D341Med (cell line): ENCODE data around the gene C6.
"Not testable (repeated sequence)": the region's sequence is repeated elsewhere in the genome, so short reads cannot be mapped to it uniquely, and the experiment has no call there.

ENCODE experiments used
- DNase-seq: peaks from one replicate; pipeline ENCODE4 v3.0.0; 2012; ENCODE audit warnings: low spot score

The C6 gene

DNA sequence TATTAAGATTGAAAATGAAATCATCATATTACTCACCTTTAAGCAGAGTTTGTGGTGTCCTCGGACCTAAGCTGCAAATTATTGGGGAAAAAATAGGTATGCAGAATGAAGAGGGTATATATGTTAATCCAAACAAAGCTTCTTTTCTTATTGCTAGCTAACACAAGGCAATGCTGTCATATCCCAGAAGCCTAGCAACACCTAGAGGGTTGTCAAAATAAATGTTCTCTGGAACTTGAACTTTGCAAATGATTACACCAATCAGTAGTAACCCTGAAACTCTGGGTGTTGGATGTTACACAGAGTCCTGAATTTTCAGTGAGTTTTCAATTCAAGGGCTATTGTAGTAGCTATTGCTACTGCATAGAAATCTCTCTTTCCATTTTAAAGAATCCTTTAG, at the start of gene C6:
Gene C6, minus strand, starts transcription at position 193 of the 400 bp plus-strand sequence. CDS start 10,302 bp downstream, outside the sequence.
- no peak for DNase-seq

DNA sequence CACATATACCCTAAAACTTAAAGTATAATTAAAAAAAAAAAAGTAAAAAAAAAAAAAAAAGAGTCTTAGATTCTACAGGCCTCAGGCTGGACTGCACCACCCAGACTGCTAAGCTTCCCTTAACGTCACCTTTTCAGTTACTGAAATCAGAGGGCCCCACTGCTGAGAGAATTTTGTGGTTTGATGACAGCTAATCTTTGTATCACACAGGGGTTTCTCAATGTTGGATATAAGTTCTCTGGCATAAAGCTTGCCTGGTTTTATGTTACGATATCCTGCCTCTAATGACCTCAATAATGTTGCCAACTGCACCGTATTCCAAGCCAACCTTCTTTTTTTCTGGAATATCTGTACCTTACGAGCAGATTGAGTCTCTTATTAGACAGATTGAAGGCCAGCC, 43.1 kb upstream of the C6 start:
- DNase-seq, result no peak

DNA sequence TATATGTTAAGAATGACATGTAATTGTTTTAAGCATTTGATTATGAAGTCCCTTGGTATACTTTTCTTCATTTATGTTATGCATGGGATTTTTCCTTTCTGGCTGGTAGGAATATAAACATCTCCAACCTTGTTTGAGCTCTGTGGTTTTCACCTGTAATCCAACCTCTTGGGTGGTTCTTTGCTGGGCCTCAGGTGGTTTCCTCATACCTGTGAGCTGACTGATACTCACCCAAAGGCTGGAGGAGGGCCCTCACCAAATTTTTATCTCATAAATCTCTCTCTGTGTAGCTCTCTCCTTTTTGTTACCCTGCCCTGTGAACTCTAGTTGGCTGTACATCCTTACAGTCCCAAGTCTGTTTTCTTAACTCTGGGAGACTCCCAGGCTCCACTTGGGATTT, 39.8 kb upstream of the C6 start:
- DNase-seq, result no peak

DNA sequence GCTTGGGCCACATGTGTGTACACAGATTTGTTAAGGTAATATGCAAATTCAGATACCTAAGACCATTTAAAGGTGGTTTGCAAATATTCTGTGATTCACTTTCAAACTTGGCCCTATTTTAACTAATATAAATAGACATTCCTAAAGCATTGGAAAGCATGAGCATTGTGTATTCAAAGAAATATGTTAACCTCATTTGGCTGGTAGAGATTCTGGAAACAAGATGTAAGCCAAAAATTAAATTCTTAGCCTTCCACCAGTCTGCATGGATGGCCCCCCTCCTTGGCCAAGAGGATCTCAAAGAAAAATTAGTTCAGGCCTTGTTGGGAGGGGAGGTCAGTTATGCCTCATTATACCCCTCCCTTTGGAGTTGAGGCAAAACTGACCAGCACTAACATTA, 38.7 kb upstream of the C6 start:
- DNase-seq, result no peak

DNA sequence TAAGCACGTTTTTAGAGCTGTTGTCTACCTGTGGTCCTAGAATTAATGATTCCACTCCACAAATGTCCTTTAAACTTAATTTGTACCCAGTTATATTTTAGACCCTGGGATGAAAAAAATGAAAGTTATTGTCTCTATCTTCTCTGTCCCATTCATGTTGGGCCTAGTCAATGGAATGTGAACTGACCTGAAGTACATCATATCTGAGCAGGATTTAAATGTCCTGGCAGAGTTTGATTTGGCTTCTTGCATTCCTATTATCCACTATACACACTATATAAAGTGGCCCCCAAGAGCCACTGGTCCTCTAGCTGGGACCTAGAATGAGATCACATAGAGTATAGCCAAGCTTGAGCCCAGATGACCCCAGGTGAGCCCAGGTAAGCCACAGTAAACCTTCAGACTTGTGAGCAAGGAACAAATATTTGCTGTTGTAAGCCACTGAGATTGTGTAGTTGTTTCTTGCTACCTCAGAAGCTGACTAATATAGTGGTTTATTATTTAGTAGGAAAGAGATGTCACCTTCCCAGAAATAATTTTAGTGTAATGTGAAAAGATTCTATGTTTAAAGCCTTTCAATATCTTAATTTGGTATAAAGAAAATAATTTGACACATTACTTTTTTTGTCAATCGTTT, 37.1 kb upstream of the C6 start:
- no peak for DNase-seq

DNA sequence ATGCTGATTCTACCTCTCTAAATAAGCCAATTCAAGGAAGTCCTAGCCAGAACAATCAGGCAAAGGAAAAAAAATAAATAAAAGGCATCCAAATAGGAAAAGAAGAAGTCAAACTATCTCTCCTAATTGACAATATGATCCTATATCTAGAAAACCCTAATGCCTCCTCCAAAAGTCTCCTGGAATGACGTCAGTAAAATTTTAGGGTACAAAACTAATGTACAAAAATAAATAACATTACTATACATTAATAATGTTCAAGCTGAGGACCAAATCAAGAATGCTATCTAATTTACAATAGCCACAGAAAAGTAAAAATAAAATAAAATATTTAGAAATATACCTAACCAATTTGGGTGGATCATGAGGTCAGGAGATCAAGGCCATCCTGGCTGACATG, 33.8 kb upstream of the C6 start:
- no peak for DNase-seq

DNA sequence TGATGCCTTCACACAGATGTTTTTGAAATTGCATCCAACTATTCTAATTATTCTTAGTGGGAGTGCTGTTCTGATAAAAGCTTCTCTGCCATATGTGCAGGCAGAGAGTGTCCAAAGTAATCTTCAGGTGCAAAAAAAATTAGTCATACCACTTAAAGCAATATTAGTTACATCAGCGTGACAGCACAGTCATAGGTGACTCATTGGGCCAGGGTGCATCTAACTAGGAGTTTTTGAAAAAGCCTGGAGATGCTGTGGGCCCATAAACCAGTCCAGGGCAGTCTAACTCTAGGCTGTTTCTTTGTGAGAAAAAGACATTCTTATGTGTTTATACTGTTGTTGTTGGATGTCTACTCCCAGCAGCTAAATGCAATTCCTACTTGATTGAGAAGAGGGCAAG, 33.0 kb upstream of the C6 start:
- no peak for DNase-seq

DNA sequence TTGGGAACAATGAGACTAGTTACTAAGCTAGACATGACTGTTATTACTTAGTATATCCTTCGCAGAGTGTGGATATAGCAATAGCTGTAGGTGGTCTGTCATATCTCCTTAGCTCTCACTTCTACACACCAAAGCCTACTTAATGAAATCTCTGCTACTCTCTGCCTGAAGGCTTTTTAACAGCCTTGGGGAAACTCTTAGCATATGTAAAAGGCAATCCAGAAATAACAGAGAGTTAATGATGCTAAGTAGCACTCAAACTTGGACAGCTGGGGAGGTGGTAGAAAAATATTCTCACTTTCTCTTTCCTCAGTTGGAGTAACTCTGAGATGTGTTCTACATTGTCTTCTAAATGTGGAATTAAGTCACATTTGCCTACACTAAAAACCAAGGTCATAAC, 30.2 kb upstream of the C6 start:
- DNase-seq, result no peak

DNA sequence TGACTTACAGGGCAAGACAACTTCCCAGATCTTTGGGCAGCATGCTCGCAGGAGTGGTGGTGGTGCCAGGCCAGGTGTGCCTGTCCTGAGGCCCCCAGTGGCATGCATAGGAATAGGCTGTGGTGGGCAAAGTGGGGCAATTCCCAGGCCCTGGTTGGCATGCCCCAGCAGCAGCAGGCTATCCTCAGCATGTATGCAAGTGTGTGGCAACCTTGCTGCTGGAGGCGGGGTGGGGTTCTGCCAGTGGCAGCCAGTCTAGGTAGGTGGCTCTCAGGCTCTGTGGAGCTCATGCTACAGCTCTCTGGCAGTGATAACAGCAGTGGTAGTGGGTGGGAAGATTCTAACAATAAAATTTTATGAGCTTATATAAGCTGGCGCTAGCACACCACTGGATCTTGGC, 27.7 kb upstream of the C6 start:
- no peak for DNase-seq

DNA sequence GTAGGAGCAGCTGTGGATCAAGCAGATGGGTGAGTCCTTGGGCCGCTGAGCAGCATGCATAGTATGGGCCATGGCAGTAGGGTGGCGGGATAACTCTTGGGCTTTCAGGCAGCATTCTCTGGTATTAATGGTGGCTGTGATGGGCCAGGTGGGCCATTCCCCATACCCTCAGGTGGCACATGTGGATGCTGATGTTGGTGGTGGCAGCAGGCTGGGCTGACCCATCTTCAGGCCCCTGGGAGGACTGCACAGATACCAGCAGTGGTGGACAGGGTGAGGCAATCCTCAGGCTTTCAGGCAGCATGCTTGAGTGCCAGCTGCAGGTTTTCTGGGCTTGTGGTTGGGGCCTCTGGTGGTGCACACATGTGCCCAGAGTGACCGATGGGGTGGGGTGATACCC, 27.1 kb upstream of the C6 start:
- no peak for DNase-seq

DNA sequence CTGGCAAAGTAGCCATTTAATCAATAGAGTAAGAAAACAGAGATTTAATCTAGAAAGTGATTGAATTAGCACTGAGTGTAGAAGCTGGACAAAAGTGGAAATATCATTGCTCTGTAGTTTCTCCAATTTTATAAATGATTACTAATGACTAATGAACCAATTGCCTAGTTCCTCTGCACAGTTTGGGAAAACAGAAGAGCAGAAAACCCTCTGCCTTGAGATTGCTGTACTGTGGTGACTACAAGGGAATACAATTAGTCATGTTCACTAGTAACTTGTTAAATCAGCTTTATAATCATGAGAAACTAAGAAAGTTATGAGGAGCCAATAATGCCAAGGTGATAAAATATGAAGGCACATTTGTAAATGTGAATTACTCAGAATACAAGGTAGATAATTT, 21.1 kb upstream of the C6 start:
- no peak for DNase-seq

DNA sequence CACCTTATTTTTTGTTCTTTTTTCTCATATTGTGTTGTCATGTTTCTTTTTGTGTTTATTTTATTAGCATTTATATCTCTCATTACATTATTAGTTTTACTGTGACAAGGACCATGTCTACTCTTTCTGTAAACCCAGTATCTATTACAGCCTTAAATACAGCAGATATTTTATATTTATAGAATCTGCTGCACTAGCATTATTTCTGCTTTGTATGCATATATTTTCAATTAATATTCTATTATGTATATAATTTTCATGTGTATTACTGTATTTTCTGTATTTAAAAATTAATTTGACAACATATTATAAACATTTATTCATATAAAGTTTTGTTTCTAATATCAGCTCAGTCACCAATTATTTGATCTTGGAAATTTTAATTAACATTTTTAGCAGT, 19.5 kb upstream of the C6 start:
- DNase-seq, result no peak

DNA sequence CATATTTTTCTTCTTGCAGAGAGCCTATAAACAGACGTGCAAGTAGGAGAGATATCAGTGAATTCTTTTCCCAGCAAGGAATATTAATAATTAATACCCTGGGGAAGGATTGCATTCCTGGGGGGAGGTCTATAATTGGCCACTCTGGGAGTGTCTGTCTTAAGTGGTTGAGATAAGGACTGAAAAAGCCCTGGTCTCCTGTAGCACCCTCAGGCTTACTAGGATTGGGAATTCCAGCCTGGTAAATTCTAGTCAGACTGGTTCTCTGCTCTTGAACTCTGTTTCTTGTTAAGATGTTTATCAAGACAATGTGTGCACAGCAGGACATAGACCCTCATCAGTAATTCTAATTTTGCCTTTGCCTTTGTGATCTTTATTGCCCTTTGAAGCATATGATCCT, 16.9 kb upstream of the C6 start:
- not testable (repeated sequence) for DNase-seq

DNA sequence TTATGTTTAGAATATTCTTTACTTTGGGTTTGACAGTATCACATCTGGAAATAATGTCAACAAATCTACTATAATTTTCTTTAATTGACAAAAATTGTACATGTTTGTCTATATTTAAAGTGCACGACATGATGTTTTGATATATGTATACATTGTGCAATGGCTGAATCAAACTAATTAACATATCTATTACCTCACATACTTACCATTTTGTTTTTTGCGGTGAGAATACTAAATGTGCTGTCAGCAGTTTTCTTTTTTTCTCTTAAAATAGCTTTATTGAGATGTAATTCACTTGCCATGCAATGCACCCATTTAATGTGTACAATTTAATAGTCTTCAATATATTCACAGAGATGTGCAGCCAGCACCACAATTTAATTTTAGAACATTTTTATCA, 10.6 kb upstream of the C6 start:
- DNase-seq, result no peak

DNA sequence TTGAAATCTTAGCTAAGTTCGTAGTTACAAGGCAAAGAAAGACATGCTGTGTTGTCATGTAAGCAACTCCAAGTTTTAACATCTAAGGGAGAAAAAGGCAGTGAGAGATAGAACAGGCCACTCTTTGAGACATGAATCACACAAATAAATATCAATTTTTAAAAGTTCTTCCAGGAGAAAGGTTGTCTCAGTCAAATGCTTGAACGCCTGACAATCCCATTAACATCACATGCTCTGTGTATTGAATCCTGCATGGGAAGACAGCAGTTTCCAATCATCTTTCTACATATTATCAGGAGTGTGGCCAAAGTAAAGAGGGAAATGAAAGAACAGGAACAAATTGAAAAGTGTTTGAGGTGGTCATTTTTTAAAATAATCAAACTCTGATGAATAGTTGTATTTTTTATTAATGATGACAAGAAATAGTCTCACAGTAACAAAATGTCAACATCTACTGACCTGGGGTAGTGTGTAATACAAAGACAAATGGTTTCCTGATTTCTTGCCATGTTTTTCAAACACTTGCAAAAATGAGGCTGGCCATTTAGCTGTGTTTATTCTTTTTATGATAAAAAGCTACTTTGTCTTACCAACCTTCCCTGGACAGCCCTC, 6.4 kb upstream of the C6 start:
- DNase-seq, result no peak

DNA sequence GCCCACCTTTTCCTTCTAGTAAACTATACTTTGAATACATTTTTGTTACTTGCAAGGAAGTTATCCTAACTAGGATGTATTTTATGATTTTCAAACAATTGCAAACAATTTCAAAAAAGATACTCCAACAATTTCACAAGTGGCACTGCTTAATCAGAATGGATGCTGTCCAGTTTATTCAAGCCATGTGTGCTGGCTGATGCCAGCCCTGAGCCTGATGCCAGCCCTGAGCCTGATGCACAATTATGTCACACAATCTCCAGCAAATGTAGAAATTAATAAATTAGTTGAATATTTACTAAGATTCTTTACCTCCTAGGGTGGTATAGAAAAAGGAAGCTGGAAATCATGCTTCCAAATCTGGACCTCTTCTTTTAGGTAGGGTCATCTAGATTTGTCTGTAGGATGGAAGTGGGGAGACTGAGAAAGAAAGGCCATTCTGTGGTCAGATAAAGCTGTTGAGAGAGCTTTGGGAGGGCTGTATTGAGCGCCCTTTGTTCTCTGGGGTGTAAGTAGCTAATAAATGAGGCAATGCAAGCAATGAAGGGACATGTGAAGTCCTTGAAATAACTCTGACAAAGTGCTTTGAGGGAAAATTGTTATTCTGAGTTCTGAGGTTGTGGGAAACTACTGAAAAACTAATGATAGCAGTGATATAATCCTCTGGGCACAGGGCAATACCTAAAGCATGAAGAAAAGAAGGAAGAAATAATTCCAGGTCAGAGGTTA, 5.8 kb upstream of the C6 start:
- DNase-seq, result no peak

DNA sequence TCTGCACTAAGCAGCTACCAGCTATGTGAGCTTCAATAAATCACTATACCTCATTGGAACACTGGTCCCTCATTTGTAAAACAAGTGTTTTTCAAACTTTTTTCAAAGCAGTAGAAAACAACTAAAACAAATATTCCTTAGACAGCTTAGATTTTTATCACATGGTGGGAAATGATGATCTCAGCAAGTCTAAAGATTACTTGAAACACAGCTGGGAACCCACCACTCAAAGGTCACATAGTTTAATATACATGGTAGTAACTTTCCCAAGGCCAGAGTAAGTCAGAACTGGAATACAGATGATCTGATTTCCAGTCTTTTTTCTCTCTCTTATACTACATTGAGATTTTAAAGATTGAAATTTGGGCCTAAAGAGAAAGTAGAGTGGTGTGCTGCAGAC, 850 bp upstream of the C6 start:
- no peak for DNase-seq

DNA sequence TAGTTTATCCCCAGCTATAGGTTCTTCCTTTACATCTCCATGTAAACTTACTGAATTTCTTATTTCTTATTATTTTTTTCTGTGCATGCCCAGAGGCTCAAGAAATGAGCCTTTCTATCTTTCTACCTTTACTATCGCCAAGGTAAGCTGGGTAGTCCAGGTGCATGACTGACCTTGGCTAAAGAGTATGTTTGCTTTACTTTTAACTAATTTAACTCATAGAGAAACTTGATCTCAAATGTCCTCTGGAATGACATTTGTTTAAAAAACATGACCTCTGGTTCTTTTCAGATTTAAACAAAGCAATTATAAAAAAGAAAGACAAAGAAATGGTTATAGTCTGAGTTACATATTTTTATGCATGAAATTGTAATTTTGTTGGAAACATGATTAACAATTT, 397 bp downstream of the C6 start:
- DNase-seq, result no peak

DNA sequence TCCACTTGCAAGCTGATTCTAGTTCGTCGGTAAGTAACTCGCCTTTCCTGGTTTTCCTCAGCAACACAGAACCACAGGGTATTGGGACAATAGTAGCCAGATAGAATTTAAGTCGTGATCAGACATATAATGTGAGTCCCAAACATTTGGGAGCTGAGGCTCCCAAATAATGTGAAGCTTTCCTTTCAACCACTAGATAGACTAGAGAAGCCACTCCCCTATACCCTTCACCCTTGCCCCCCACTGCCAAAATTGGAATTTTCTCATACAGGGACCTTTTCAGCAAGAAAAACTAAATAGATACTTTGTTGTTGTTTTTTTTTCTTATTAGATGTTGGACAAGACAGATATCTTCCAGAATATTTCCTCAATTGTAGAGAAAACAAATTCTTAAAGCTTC, 1.9 kb downstream of the C6 start:
- no peak for DNase-seq

DNA sequence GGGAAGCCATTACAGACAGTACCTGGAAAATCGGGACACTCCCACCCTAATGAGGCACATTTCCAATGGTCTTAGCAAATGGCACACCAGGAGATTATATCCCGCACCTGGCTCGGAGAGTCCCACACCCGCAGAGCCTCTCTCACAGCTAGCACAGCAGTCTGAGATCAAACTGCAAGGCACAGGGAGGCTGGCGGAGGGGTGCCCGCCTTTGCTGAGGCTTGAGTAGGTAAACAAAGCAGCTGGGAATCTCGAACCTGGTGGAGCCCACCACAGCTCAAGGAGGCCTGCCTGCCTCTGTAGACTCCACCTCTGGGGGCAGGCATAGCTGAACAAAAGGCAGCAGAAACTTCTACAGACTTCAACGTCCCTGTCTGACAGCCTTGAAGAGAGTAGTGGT, 7.9 kb downstream of the C6 start:
- not testable (repeated sequence) for DNase-seq

DNA sequence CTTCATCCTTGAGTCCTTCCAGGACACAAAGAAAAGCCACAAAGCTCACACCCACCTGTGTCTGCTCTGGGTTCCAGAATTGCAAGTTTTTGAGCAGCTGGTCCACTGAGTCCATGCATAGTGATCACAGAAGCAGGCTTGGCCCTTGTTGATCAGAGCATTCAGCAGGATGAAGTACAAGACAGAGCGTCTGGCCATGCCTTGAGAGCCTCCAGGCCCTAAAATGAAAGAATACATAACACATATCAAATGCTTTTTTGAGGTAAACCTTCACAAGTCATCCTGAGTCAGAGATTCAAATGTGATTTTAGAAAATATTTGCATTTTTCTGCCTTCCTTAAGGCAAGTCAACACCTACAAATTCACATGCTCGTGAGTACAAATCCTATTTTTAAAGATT, 10.3 kb downstream of the C6 start:
- no peak for DNase-seq

DNA sequence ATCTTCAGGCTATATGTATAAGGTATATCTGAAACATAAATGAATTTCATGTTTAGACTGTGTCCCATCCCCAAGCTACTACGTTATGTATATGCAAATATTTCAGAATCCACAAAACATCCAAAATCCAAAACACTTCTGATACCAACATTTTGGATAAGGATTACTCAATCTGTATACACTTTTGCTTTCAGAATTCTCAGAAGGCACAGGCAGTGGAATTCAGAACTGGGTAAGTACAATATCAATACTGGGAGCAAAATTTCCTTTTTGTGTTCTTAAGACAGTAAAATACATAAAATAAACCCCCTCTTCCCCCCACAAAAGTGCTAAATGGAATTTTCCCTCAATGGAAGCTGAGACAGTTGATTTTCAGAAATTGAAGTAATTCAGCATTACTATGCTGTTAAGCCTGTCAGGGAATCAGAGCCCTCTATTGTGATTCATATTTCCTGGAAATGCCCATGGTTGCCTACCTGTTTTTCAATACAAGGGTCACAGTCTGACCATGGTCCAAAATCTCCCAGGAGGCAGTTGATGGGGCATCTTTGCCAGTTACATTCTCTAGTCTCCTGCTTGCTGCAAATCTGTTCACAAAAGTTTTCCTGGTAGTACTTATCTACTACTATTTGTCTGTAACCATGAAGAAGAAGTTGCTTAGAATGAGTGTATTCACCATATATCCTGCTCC, 12.1 kb downstream of the C6 start:
- no peak for DNase-seq

DNA sequence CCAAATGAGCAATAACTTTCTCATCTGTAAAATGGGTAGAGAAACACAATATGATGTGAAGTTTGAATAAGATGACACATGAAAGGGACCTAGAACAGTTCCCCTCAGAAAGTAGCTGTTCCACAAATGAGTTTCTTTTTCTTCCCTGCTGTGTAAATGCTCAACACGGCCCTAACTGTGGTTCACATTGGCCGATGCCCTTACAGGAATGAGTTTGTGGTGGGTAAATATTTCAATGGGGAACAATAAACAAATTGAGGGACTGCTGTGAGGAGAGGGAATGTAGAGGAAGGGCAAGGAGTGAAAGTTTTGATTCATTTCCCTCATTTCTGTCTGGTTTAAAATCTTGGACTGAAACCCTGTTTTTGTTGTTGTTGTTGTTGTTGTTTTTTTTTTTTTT, 12.8 kb downstream of the C6 start:
- DNase-seq, result no peak
